Activated CD8-positive, alpha-beta memory T cell treated with anti-CD3 and anti-CD28 coated beads, Interleukin-2, amount 50 U/mL, for 1 hour (primary cell): ENCODE data around the gene NAA10.

ENCODE experiments used
- DNase-seq: peaks from one replicate; pipeline ENCODE4 v3.0.0-alpha.2; 2020; ENCODE audit errors: extremely low read depth

NAA10 gene

DNA sequence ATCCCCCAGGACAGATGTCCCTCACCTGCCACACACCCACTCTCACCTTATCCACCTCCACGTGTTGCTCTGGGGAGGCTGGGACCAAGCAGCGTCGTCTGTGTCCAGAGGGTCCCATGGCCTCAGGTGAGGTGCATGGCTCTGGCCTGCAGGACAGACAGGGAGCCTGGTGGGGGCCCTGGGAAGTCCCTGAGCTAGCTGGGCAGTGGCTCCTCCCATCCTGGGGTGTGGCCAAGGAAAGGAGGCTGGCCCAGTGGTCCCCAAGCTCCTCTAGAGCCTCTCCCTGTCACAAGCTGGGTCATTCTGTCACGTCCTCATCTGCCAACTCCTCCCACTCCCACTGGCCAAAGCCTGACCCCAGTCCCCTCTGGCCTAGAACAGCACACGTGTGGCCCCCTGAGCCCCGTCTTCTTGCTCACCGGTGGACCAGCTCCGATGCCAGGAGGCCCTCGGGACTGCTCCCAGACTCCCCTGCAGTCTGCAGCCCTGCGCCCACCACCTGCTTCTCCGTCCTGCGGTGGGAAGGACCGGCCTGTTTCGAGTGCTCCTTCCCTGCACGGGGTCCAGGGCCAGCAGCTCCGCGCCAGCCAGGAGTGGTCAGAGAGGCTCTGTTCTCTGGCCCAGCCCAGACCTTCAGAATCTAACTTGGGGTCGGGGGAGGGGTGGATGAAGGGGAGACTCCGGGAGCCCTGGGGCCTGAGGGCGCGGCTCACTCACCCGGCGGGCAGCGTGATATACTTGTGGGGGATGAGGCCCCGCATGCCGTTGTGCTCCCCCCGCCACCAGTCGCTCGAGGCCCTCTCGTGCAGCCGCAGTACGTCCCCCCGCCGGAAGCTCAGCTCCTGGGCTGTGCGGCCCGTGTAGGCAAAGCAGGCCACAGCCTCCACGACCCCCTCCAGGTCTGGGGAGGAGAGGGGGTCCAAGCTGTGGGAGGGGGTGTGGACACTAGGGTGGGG, 25.5 kb downstream of the NAA10 start:
- no peak for DNase-seq

DNA sequence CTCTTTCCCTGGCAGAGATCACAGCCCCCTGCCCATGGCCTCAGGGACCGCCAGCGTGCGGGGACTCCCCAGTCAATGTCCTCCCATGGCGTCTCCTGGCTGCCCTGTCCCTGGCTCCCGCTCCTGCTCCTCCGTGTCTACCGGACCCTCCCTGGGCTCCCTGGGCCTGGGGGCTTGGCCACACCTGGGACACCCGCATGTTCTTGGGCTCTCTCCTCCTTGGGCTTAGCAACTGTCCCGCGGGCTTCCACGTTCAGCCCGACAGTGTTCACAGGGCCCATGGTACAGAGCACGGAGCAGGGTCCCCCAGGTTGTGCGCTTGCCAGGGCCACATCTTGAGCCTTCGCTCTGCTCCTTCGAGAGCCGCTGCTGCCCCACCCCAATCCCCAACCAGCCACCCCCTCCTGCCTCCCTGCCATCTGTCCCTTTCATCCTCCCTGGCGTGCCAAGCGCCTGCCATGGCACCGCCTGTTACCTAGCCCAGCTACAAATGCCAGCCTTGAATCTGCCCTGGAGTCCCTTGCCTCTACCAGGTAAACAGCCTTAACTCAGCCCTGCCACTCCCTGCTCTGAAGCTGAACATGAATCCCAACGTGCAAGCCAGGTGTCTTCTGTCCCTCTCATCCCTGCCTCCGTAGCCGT, 26.5 kb downstream of the NAA10 start:
- DNase-seq, result no peak

DNA sequence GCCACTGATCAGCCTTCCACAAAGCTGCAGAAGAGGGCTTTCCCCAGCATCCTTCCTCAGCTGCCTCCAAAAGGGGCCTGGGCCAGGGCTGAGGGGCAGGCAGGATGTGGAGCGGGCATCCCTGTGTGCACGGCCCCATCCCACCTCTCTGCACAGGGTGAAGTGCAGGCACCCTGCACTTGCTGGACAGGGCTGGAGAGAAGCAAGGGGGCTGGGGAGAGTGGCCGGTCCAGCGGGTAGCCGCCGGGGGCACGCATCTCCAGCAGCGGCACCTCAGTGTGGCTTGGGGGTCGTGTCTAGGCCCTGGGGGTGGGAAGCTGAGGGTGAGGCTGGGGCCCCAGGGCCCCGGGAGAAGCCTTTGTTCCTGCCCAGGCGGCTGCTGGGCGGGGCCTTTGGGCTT, 27.4 kb downstream of the NAA10 start:
- no peak for DNase-seq

DNA sequence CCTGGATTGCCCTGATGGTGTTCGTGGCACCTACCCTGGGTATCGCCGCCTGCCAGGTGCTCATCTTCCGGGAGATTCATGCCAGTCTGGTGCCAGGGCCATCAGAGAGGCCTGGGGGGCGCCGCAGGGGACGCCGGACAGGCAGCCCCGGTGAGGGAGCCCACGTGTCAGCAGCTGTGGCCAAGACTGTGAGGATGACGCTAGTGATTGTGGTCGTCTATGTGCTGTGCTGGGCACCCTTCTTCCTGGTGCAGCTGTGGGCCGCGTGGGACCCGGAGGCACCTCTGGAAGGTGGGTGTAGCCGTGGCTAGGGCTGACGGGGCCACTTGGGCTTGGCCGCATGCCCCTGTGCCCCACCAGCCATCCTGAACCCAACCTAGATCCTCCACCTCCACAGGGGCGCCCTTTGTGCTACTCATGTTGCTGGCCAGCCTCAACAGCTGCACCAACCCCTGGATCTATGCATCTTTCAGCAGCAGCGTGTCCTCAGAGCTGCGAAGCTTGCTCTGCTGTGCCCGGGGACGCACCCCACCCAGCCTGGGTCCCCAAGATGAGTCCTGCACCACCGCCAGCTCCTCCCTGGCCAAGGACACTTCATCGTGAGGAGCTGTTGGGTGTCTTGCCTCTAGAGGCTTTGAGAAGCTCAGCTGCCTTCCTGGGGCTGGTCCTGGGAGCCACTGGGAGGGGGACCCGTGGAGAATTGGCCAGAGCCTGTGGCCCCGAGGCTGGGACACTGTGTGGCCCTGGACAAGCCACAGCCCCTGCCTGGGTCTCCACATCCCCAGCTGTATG, 28.5 kb downstream of the NAA10 start:
- DNase-seq, result no peak

DNA sequence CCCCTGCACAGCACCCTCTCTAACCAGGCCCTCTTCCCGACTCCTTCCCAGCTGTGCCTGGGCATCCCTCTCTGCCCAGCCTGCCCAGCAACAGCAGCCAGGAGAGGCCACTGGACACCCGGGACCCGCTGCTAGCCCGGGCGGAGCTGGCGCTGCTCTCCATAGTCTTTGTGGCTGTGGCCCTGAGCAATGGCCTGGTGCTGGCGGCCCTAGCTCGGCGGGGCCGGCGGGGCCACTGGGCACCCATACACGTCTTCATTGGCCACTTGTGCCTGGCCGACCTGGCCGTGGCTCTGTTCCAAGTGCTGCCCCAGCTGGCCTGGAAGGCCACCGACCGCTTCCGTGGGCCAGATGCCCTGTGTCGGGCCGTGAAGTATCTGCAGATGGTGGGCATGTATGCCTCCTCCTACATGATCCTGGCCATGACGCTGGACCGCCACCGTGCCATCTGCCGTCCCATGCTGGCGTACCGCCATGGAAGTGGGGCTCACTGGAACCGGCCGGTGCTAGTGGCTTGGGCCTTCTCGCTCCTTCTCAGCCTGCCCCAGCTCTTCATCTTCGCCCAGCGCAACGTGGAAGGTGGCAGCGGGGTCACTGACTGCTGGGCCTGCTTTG, 29.2 kb downstream of the NAA10 start:
- no peak for DNase-seq

DNA sequence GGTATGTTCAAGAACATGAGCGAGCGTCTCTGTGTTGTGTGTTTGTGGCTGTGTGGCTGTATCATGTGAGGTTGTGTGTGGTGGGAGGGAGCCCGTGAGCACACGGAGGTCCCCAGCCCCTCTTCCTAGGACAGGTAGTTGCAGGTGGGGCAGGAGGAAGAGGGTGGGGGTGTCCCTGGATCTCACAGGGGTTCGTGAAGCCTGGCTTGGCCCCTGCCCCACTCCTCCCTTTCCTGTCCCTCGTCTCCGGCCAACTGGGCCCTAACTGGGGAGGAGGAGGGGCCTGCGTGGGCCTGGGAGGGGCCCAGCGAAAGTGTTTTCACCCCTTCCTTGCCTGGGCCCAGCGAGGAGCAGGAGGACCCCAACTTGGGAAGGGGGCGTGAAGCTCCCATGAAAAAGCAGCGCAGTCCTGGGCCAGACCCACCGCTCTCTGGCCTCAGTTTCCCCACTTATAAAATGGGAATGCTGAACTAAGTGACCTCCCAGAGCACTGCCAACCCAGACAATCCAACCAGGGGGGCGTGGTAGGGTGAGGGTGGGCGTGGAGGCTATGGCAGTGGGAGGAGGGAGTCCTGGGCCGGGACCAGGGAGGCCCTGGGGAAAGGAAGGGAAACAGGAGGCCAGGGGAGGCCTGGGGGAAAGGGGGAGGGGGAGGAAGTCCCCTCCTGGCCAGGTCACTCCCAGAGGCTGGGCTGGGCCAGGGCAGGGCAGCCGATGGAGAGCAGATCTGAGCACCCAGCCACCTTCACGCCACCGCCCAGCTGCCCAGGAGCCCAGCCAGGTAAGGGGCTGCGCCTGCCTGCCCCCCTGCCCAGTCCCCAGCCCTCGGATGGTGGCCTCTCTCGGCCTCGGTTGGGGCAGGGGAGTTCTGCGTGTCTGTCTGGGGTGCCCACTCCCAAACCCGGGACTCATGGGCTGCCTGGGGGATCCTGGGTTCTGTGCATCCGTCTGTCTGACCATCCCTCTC, 30.6 kb downstream of the NAA10 start, which contains the start of gene AVPR2:
Gene AVPR2, plus strand, starts transcription at position 683 of the 967 bp plus-strand sequence. CDS start 473 bp downstream, outside the sequence.
- DNase-seq, result no peak

DNA sequence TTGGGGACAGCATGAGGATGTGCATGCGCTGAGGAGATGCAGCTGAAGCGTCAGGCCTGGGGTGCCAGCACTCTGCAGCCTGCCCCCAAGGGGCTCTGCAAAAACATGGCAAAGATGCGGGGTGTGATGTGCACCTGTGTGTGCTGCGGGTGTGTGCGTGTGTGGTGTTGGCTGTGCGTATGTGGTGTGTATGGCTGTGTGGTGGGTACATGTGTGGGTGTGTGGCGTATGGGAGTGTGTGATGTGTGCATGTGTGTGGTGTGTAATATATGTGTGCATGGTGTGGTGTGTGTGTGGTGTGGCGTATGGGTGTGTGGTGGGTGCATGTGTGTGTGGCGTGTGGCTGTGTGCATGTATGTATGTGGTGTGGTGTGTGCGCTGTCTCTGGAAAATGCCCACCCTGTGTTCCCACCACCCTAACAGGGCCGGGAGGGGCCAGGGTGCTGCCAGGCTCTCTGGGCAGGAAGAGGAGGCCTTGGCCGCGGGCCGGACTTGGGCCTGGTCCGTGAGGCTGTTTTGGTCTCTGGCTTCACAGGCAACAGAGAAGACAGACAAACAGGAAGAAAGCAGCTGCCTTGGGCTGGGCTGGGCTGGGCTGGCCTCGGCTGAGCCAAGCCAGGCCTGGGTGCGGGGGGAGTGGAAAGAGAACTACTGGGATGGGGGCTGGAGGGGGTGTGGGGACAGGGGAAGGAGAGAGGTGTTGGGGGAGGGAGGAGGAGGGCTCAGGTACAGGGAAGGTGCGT, 31.4 kb downstream of the NAA10 start:
- no peak for DNase-seq

DNA sequence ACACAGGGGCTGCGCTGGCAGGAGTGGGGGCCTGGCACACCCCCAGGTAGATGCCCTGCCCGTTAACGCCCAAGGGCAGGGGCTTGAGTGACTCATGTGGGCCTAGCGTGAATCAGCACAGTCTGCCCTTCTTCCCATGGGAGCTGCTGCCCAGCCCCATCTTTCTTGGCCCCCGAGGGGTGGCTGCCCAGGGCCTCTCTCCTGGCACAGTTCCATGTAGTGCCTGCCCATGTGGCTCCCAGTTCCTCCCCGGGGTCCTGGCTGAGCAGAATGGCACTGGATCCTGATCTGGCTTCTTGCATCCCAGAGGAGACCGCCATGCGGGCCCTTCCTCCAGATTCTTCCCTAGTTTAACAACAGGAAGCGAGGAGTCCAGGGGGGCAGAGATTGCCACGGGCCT, 32.5 kb downstream of the NAA10 start:
- DNase-seq, result no peak

DNA sequence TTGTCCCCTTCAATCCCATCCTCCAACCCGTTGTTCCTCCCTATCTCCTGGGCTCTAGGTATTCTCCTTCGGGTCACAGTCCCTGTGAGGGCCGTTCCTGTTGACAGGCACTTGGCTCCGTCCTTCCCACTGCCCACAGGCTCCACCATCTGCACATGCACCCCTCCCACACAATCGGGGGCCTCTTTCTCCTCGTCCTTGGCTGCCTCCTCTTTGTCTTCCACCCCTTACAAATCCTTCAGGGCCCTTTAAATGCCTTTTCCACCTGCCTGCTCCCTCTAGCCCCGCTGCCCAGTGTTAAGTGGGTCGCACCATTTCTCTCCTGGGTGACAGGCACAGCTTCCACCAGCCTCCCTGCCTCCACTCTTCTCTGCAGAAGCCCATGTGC, 33.1 kb downstream of the NAA10 start:
- DNase-seq, result no peak

DNA sequence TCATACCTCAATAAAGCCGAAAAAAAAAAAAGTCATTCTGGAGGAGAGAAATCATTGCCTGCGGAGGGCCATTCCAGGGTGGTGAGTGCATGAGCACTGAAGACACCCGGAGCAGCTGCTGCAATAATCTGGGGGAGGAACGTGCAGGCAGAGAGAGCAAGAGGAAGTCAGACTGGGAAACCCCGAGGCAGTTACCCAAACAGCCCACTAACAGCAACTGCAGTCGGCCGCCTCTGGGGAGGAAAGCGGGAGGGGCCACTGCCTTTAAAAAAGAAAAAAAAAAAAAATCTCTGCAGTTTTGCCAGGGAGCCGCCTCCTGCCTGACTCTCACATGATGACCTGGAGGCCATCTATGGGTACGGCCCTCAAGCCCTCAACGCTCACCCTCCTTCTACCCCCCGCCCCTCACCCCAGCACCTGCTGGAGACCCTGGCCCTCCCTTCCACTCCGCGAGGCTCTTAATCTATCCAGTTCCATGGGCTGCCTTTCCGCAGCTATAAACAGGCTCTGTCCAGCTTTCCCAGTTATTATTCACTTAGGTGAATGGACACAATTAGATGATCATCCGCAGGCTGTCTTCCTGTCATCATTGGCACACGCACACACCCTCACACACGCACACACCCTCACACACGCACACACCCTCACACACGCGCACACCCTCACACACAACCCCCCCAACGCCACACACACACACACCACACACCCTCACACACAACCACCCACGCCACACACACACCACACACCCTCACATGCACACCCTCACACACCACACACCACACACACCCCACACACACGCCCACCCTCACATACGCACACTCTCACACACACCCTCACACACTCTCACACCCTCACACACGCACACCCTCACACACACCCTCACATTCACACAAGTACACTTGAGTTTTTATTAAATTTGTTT, 33.7 kb downstream of the NAA10 start:
- no peak for DNase-seq

DNA sequence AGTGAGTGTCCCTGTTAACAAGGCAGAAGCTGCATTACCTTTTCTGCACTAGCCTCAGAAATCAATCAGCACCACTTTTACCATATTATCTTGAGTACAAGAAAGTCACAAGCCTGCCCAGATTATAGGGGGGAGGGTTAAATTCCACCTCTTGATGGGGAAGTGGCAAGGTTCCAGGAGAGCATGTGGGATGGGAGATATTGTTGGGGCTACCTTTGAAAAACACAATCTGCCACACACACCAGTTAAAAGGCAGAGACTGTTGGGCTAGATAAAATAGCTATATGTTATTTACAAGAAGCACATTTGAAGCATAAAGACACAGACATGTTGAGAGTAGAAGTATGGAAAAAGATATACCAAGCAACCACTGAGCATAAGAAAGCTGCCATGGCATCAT, 36.9 kb downstream of the NAA10 start:
- DNase-seq, result no peak

DNA sequence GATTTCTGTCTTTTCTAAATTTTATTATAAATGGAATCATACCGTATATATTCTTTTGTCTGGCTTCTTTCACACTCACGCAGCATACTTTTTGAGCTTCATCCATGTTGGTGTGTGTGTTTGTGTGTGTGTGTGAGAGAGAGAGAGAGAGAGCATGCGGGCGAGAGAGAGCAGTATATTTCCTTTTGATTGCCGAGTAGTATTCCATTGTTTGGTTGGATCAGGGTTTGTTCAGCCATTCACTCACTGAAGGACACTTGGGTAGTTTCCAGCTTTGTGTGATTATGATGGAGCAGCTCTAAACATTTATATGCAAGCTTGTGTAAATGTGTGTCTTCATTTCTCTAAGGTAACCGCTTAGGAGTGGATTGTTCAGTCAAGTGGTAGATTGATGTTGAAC, 45.7 kb downstream of the NAA10 start:
- DNase-seq, result no peak

DNA sequence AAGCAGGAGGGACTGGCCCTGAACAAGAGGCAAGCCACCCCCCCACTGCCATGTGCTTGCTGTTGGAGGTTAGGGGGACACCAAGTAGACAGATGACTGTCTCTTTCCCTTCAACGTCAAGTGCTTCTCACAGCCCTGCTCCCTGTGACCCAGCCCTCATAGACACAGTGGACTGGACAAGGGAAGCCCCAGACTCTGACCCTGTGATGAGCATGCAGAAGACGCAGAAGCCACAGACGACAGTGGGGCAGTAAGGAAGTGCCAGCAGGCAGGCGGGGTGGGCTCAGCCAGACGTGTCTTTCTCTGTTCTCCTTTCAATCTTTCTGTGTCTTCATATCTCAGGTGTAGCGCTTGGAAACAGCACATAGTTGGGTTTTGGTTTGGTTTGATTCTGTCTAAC, 46.5 kb downstream of the NAA10 start:
- no peak for DNase-seq

DNA sequence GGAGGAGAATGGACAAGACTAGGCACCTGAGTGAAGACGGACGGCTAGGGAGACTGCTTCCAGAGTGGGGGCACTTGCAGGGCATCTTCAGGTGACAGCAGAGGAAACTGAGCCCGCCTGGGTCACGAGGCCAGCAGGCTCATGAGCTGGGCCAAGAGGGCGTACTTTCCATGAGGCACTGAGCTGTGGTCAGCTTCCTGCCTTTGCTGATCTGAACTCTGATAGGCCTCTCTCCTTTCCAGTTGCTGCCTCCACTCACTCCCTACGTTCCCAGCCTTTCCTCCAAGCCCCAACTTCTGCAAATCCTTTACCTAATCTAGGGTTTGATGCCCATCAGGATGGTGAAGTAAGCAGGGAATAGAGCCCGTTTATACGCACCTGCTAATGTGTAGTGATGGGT, 47.5 kb downstream of the NAA10 start:
- DNase-seq, result no peak

DNA sequence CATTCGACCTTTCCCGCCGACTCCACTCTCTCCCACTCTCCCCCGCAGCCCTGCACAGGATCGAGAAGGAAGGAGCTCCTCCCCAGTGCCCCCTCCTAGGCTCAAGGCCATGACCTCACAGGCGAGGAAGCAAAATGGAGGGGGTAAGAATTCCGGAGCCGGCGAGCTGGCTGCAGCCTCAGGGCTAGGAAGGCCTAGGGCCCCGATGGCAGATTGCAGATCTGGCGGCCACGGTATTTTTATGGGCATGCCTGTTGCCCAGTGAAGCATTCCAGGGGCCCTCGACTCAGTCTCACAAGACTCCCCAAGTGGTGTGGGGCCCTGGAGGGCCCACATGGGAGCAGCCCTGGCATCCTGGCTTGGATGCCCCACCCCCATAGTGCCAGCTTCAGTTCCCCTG, 47.9 kb downstream of the NAA10 start:
- DNase-seq, result no peak

DNA sequence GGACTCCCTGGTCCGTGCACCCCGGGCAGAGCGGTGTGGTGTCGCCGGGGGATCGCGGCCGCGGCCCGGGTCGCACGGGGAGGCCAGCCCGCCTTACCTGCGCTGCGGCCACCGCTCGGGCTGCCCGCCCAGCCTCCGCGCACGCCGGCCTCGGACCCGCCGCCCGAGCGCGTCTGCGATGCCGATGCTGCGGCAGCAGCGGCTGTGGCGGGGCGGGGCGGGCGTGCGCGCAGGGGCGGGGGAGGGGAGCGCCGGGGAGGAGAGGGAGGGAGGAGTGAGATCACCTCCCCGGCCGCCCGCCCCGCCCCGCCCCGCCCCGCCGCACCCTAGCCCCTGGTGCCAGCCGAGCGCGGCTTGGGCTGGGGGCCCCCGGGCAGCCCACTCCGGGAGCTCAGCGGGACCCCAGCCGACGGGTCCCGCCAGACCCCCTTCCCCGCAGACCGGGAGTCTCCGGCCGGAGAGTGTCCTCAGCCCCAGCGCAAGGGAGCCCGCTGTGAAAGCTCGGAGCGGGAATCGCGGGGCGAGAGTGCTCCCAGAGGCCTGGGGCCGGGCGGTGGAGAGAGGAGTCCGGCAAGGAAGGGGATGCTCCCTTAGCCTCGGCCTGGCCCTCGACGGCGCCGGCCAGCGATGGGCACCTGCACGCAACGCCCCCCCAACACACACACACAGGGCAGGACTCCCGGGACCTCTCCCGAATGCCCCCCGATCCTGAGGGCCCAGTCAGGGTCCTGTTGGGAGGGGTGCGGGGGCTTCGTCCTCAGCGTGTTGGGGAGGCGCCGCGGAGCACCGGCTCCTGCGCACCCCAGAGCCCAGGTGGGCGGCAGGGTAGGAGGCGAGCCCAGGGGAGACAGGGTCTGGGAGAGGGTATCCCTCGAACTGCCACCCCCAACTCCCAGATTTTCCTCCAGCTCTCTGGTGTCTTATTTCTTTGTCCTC, 48.6 kb downstream of the NAA10 start, which contains the start of gene L1CAM:
Gene L1CAM, minus strand, starts transcription at position 206 of the 936 bp plus-strand sequence. CDS start 10,337 bp downstream, outside the sequence.
- no peak for DNase-seq

DNA sequence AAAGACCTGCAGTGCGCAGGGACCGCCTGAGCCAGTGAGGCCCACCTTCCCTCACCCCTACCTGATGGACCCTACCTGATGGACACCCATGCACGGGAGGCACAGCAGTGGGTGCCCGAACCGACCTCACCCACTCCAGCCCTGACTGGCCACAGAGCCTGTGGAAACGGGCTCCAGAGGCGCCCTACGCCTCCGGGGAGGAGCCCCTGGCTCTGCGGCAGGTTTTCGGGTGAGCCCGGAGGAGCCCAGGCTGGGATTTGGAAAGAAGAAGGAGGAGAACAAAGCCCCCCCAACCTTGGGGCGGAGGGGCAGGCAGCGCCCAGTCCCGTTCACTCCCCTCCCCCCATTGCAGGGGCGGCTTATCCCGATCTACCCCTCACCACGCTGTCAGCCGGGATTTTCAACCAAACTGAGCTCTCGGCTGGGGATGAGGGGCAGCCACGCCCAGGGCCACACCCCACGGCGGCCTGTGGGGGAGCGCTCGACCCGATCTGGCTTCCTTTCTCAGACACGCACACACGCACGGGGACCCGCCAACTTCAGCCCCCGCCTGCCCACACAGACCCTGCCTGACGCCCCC, 49.5 kb downstream of the NAA10 start:
- no peak for DNase-seq
